H1 (cell line): Measurements from ENCODE around the gene SLC51B.

Experiments
- BRCA1 ChIP-seq: IDR thresholded peaks from 2 replicates; pipeline ENCODE4 v1.6.1; 2012; ENCODE audit warnings: low read depth, low read length, improper control_type of control experiment
- CBX8 ChIP-seq: fragments of 300-800, 300-1000 bp; sonication (generic); IDR thresholded peaks from 2 replicates; pipeline ENCODE4 v1.7.1; 2016; ENCODE audit warnings: low read depth, low read length, borderline replicate concordance
- EP300 ChIP-seq, 2 experiments: IDR thresholded peaks; 1 replicate in 1 of 2; 2 replicates in 1 of 2; pipeline ENCODE4 v1.6.1; 2011 to 2012; ENCODE audit warnings: low read depth in 2 of 2, low read length in 2 of 2, mild to moderate bottlenecking in 2 of 2, borderline replicate concordance in 1 of 2, inconsistent platforms in 1 of 2, moderate library complexity in 1 of 2
- HDAC6 ChIP-seq: IDR thresholded peaks from one replicate; pipeline ENCODE4 v1.7.1; 2012; ENCODE audit warnings: low read depth, mild to moderate bottlenecking, inconsistent platforms, low read length, moderate library complexity
- POLR2AphosphoS5 ChIP-seq: IDR thresholded peaks from 2 replicates; pipeline ENCODE4 v1.6.1; 2011; ENCODE audit warnings: low read depth, low read length
- RFX5 ChIP-seq: IDR thresholded peaks from 2 replicates; pipeline ENCODE4 v1.6.1; 2011; ENCODE audit warnings: low read depth, low read length, improper control_type of control experiment, borderline replicate concordance
- ZNF274 ChIP-seq: IDR thresholded peaks from 2 replicates; pipeline ENCODE4 v1.7.0; 2012; ENCODE audit warnings: low read length, borderline replicate concordance; ENCODE audit errors: extremely low read depth
- TF ChIP-seq, protein P1 (sequence below), 3 experiments: IDR thresholded peaks; 1 replicate in 2 of 3; 2 replicates in 1 of 3; pipeline versions ENCODE4 v1.5.1 to v1.6.1; 2011; ENCODE audit warnings: low read length in 3 of 3, mild to moderate bottlenecking in 3 of 3, inconsistent platforms in 2 of 3, low read depth in 1 of 3, moderate library complexity in 1 of 3; ENCODE audit not compliant: insufficient read depth in 1 of 3; ENCODE audit errors: control extremely low read depth in 1 of 3

DNA sequence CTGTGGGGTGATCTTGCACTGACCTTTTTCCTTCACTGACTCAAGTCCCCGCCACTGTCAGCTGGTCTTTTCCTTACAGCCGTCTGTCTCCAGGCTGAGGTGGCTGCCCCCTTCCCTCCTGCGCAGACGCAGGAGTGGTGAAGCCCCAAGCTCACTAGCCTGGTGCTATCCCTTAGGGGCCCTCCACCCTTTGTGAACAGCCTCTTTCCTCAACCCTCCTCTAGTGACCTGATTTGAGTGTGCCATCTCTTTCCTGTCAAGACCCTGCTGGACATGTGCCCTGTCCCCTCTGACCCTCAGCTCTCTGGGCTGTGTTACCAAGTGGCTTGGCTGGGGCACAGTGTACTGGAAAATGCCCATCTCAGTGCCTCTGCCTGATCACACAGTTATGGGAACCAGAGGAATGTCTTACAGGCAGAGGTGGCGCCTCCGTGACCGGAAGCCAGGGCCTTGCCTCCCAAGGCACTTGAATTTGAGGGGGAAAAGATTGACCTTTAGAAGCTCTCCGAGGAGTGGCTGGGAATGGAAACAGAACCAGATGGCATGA lies 40.1 kb downstream of the SLC51B start:
- TF ChIP-seq ZNF274 (no peak), RFX5 (no peak), HDAC6 (no peak), CBX8 (no peak), EP300 (IDR thresholded peaks at IDR 0.05; ENCODE audit: borderline replicate concordance in 1 of 2, low read depth in 2 of 2, low read length in 2 of 2) (no peak), POLR2AphosphoS5 (no peak), BRCA1 (no peak)
- TF ChIP-seq, protein P1, sequence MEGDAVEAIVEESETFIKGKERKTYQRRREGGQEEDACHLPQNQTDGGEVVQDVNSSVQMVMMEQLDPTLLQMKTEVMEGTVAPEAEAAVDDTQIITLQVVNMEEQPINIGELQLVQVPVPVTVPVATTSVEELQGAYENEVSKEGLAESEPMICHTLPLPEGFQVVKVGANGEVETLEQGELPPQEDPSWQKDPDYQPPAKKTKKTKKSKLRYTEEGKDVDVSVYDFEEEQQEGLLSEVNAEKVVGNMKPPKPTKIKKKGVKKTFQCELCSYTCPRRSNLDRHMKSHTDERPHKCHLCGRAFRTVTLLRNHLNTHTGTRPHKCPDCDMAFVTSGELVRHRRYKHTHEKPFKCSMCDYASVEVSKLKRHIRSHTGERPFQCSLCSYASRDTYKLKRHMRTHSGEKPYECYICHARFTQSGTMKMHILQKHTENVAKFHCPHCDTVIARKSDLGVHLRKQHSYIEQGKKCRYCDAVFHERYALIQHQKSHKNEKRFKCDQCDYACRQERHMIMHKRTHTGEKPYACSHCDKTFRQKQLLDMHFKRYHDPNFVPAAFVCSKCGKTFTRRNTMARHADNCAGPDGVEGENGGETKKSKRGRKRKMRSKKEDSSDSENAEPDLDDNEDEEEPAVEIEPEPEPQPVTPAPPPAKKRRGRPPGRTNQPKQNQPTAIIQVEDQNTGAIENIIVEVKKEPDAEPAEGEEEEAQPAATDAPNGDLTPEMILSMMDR (IDR thresholded peaks at IDR 0.05; ENCODE audit: control extremely low read depth in 1 of 3, insufficient read depth in 1 of 3, low read depth in 1 of 3, low read length in 3 of 3) = no peak
